K562 (cell line): Measurements from ENCODE around the gene CCDC82. TPM values are rescaled to one million over a fixed set of nuclear protein-coding genes. Genes with fewer than 3 reads are reported as not detected.

Source experiments
- BRF1 ChIP-seq: IDR thresholded peaks from 3 replicates; pipeline ENCODE4 v1.6.1; 2011; ENCODE audit warnings: borderline replicate concordance, mild to moderate bottlenecking; ENCODE audit not compliant: insufficient read length; ENCODE audit errors: extremely low read depth
- CBX3 ChIP-seq, 2 experiments: IDR thresholded peaks; 1 replicate in 1 of 2; 2 replicates in 1 of 2; pipeline ENCODE4 v1.6.1; 2012; ENCODE audit warnings: inconsistent platforms in 2 of 2, low read length in 2 of 2, borderline replicate concordance in 1 of 2, control low read depth in 1 of 2
- CBX8 ChIP-seq: fragments of 200-600 bp; sonication (generic); IDR thresholded peaks from 2 replicates; pipeline ENCODE4 v1.6.1; 2012; ENCODE audit warnings: borderline replicate concordance, mixed run types, low read depth, mild to moderate bottlenecking, moderate library complexity, mixed read lengths, low read length, control low read depth, inconsistent platforms; ENCODE audit not compliant: poor library complexity, severe bottlenecking; ENCODE audit errors: extremely low read depth
- FOXA3 ChIP-seq, 2 experiments: fragments of 450-650 bp in 1 of 2; sonication (generic) in 1 of 2; formaldehyde crosslinking; IDR thresholded peaks in 1 of 2; conservative IDR thresholded peaks in 1 of 2; 2 replicates each; pipeline versions ENCODE4 v1.4.0 to v1.8.0; 2020 to 2022; ENCODE audit warnings: mild to moderate bottlenecking in 2 of 2, missing genetic modification reagents in 1 of 2
- FOXJ2 ChIP-seq: fragments of 200-800 bp; sonication (Bioruptor generic); IDR thresholded peaks from 2 replicates; pipeline ENCODE4 v1.6.1; 2016; ENCODE audit warnings: missing genetic modification characterization, missing compliant biosample characterization
- HDAC1 ChIP-seq, 2 experiments: fragments of 450-650 bp; IDR thresholded peaks; 2 replicates each; pipeline ENCODE4 v1.6.1; 2016 to 2017; ENCODE audit warnings: inconsistent platforms in 1 of 2, mild to moderate bottlenecking in 1 of 2, moderate library complexity in 1 of 2
- HINFP ChIP-seq: fragments of 450-650 bp; conservative IDR thresholded peaks from 2 replicates; pipeline ENCODE4 v1.6.1; 2016; ENCODE audit warnings: missing genetic modification characterization, low read depth, mild to moderate bottlenecking, control low read depth, missing compliant biosample characterization
- ID3 ChIP-seq, 2 experiments: fragments of 250-450 bp in 1 of 2; fragments of 450-650 bp in 1 of 2; sonication (Bioruptor Pico) in 1 of 2; IDR thresholded peaks; 2 replicates each; pipeline versions ENCODE4 v1.6.1 to v1.8.0; 2016 to 2021; ENCODE audit warnings: mild to moderate bottlenecking in 2 of 2, moderate library complexity in 2 of 2, missing compliant biosample characterization in 1 of 2, missing genetic modification characterization in 1 of 2
- IFI16 ChIP-seq: fragments of 250-450 bp; sonication (Bioruptor Pico); IDR thresholded peaks from 2 replicates; pipeline ENCODE4 v2.1.2; 2022; ENCODE audit warnings: mild to moderate bottlenecking, inconsistent platforms
- ILF3 ChIP-seq: fragments of 450-650 bp; IDR thresholded peaks from 2 replicates; pipeline ENCODE4 v1.6.1; 2018; ENCODE audit warnings: antibody characterized with exemption, mild to moderate bottlenecking, moderate library complexity, borderline replicate concordance
- MTA3 ChIP-seq: fragments of 450-650 bp; formaldehyde crosslinking; IDR thresholded peaks from 2 replicates; pipeline ENCODE4 v1.6.1; 2017; ENCODE audit warnings: mild to moderate bottlenecking, borderline replicate concordance
- RB1 ChIP-seq: fragments of 450-650 bp; IDR thresholded peaks from 2 replicates; pipeline ENCODE4 v1.6.1; 2017; ENCODE audit warnings: low read depth, mild to moderate bottlenecking
- SMARCC2 ChIP-seq: fragments of 450-650 bp; IDR thresholded peaks from 2 replicates; pipeline ENCODE4 v1.6.1; 2017; ENCODE audit warnings: antibody characterized with exemption, moderate library complexity, mild to moderate bottlenecking, low read depth
- SOX6 ChIP-seq: fragments of 450-650 bp; IDR thresholded peaks from 2 replicates; pipeline ENCODE4 v1.6.1; 2014; ENCODE audit warnings: mild to moderate bottlenecking
- SRF ChIP-seq, 2 experiments: fragments of 250-450, 450-650 bp in 1 of 2; sonication (Bioruptor Pico) in 1 of 2; sonication (generic) in 1 of 2; formaldehyde crosslinking; IDR thresholded peaks; 2 replicates each; pipeline versions ENCODE4 v1.5.0 to v1.5.1; 2020 to 2022; ENCODE audit warnings: mild to moderate bottlenecking in 1 of 2, missing genetic modification reagents in 1 of 2
- SUPT5H ChIP-seq: fragments of 450-650 bp; IDR thresholded peaks from 2 replicates; pipeline ENCODE4 v1.6.1; 2016
- TAF1 ChIP-seq: IDR thresholded peaks from 2 replicates; pipeline ENCODE4 v1.6.1; 2011; ENCODE audit warnings: mild to moderate bottlenecking, low read length, moderate library complexity; ENCODE audit not compliant: insufficient read depth, control insufficient read depth, severe bottlenecking; ENCODE audit errors: extremely low read depth
- TFE3 ChIP-seq: fragments of 450-650 bp; formaldehyde crosslinking; IDR thresholded peaks from 2 replicates; pipeline ENCODE4 v1.4.0; 2020; ENCODE audit warnings: mild to moderate bottlenecking, mixed read lengths
- ZC3H8 ChIP-seq: fragments of 450-650 bp; IDR thresholded peaks from 2 replicates; pipeline ENCODE4 v1.6.1; 2017
- ZFX ChIP-seq: sonication (generic); formaldehyde crosslinking; IDR thresholded peaks from 2 replicates; pipeline ENCODE4 v1.8.0; 2022; ENCODE audit warnings: mild to moderate bottlenecking, missing genetic modification reagents, moderate library complexity
- ZNF133 ChIP-seq: fragments of 250-450 bp; sonication (Bioruptor Pico); IDR thresholded peaks from 2 replicates; pipeline ENCODE4 v1.4.0; 2020; ENCODE audit warnings: mild to moderate bottlenecking
- ZNF232 ChIP-seq: sonication (generic); formaldehyde crosslinking; IDR thresholded peaks from 2 replicates; pipeline ENCODE4 v1.8.0; 2022; ENCODE audit warnings: mild to moderate bottlenecking, missing genetic modification reagents
- ZNF24 ChIP-seq: fragments of 450-650 bp; IDR thresholded peaks from 2 replicates; pipeline ENCODE4 v1.6.1; 2016
- polyA plus RNA-seq, 8 experiments: library from polyadenylated mRNA; depleted of rRNA in 4 of 8; stranded (reverse) in 5 of 8; unstranded in 3 of 8; fragments of >200 nt; fragmentation: Nextera tagmentation in 2 of 8; fragmentation: Illumina TruSeq in 1 of 8; extraction: Ambion mirVana in 2 of 8; extraction: Trizol in 1 of 8; gene quantifications; 2 replicates each; pipeline versions ENCODE4 v1.2.1 to v1.2.3, GENCODE V29; 2011 to 2014; ENCODE audit warnings: inconsistent platforms in 1 of 8, missing spikeins in 1 of 8
- total RNA-seq, 7 experiments: library from RNA; depleted of rRNA in 6 of 7; stranded (reverse); fragments of >200 nt in 6 of 7; fragmentation: Illumina TruSeq in 2 of 7; extraction: Trizol in 2 of 7; gene quantifications; 2 replicates each; pipeline versions ENCODE4 v1.2.1 to v1.2.3, GENCODE V29; 2011 to 2021; ENCODE audit warnings: low replicate concordance in 1 of 7

CCDC82 gene
- total and polyA plus RNA-seq, 9 of the 15 experiments (the other 6 are each of a cell fraction or from before 2014, with no cell fraction given) = 12.5 to 51.3 (median 24.5) TPM

- TF ChIP-seq CBX8 (no peak), CBX3 (IDR thresholded peaks at IDR 0.05; ENCODE audit: borderline replicate concordance in 1 of 2, low read length in 2 of 2) (peak in 1 of 2 experiments; percentile 52; a peak in 1 of 3 replicates), ZFX (CRISPR knock-in tag) (peak; percentile 80), MTA3 (peak; percentile 14; the same call in 1 of the 2 replicates), RB1 (0 out of 2 replicates have a peak, but pooled peaks have one; percentile 9), ZNF24 (no peak), ILF3 (no peak), SUPT5H (peak; percentile 92), TAF1 (peak; percentile 79), SOX6 (no peak; the same call in 1 of the 2 replicates), ZNF232 (CRISPR knock-in tag) (no peak; the same call in 1 of the 2 replicates), ZC3H8 (no peak), TFE3 (CRISPR knock-in tag) (no peak), FOXA3 (CRISPR knock-in tag; conservative IDR thresholded peaks at IDR 0.05 in 1 of 2, IDR thresholded peaks at IDR 0.05 in 1 of 2) (peak in 1 of 2 experiments; percentile 43; a peak in 1 of 4 replicates), SRF (CRISPR knock-in tag; IDR thresholded peaks at IDR 0.05) (0 out of 4 replicates have a peak, but pooled peaks of 1 of the 2 experiments have one; percentile 10), HDAC1 (IDR thresholded peaks at IDR 0.05) (no peak; a peak in 1 of 4 replicates), BRF1 (no peak), SMARCC2 (no peak), HINFP (tag) (no peak), IFI16 (CRISPR knock-in tag) (no peak), ID3 (CRISPR knock-in tag; IDR thresholded peaks at IDR 0.05) (no peak), ID3 (tag; IDR thresholded peaks at IDR 0.05) (no peak), ZNF133 (CRISPR knock-in tag) (no peak), FOXJ2 (tag) (no peak)
Observed at GRCh38 chr11:96389720-96390487, at the start of gene CCDC82, which contains the start of gene JRKL (continued).
